Stimulated activated CD8-positive, alpha-beta memory T cell treated with anti-CD3 and anti-CD28 coated beads, Interleukin-12 subunit alpha, Interleukin-12 subunit beta, amount 100 ng/mL, for 1 hour (primary cell): Measurements from ENCODE around the gene SALL4.
"Not testable (repeated sequence)": the region's sequence is repeated elsewhere in the genome, so short reads cannot be mapped to it uniquely, and the experiment has no call there.

Experiments used
- DNase-seq: peaks from one replicate; pipeline ENCODE4 v3.0.0-alpha.2; 2020; ENCODE audit warnings: low read depth

SALL4 gene

GRCh38 chr20:51802170-51802751, at the start of gene SALL4:
Gene SALL4 (minus strand): TSS chr20:51802521. CDS start chr20:51802408, 113 bp downstream.
- DNase-seq, result no peak

- DNase-seq, result no peak
Measured at GRCh38 chr20:51848346-51848745, 46.0 kb upstream of the SALL4 start.

- DNase-seq, result no peak
Measured at GRCh38 chr20:51840865-51841264, 38.5 kb upstream of the SALL4 start.

- no peak for DNase-seq
Measured at GRCh38 chr20:51837876-51838420, 35.6 kb upstream of the SALL4 start.

- no peak for DNase-seq
Measured at GRCh38 chr20:51837436-51837835, 35.1 kb upstream of the SALL4 start.

- DNase-seq, result no peak
Measured at GRCh38 chr20:51833326-51833725, 31.0 kb upstream of the SALL4 start.

GRCh38 chr20:51832276-51832675, 30.0 kb upstream of the SALL4 start:
- no peak for DNase-seq

GRCh38 chr20:51831866-51832265, 29.5 kb upstream of the SALL4 start:
- no peak for DNase-seq

GRCh38 chr20:51830538-51830937, 28.2 kb upstream of the SALL4 start:
- DNase-seq, result no peak

- DNase-seq, result no peak
Measured at GRCh38 chr20:51828762-51829161, 26.4 kb upstream of the SALL4 start.

GRCh38 chr20:51826372-51826771, 24.1 kb upstream of the SALL4 start:
- no peak for DNase-seq

GRCh38 chr20:51818479-51819008, 16.2 kb upstream of the SALL4 start:
- DNase-seq, result no peak

- not testable (repeated sequence) for DNase-seq
Measured at GRCh38 chr20:51816856-51817255, 14.5 kb upstream of the SALL4 start.

GRCh38 chr20:51815383-51816076, 13.2 kb upstream of the SALL4 start:
- DNase-seq, result no peak

GRCh38 chr20:51812861-51813260, 10.5 kb upstream of the SALL4 start:
- no peak for DNase-seq

GRCh38 chr20:51811514-51812128, 9.3 kb upstream of the SALL4 start:
- no peak for DNase-seq

GRCh38 chr20:51811042-51811355, 8.7 kb upstream of the SALL4 start:
- DNase-seq, result no peak

GRCh38 chr20:51810155-51811041, 8.1 kb upstream of the SALL4 start:
- DNase-seq, result no peak

GRCh38 chr20:51807720-51808250, 5.5 kb upstream of the SALL4 start:
- DNase-seq, result no peak

GRCh38 chr20:51804754-51805153, 2.4 kb upstream of the SALL4 start:
- no peak for DNase-seq

GRCh38 chr20:51803148-51803854, 980 bp upstream of the SALL4 start:
- no peak for DNase-seq
